ENCODE data around the gene ATR. TPM values are rescaled to one million over a fixed set of nuclear protein-coding genes. Genes with fewer than 3 reads are reported as not detected.
"Not testable (repeated sequence)": the region's sequence is repeated elsewhere in the genome, so short reads cannot be mapped to it uniquely, and the experiment has no call there.

ATR gene
- total RNA-seq, 2 experiments from 2014 or later = 24.5 to 24.7 TPM

DNA sequence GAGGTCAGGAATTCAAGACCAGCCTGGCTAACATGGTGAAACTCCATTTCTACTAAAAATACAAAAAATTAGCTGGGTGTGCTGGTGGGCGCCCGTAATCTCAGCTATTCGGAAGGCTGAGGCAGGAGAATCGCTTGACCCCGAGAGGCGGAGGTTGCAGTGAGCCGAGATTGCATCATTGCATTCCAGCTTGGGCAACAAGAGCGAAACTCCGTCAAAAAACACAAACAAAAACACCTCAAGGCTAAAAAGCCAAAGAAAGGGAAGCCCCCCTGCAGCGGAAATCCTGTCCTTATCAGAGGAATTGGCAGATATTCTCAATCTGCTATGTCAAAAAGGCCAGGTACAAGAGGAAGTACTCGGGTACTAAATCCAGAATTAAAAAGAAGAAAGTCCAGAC, 2.5 kb upstream of the ATR start:
- H3K27me3 Mint-ChIP-seq = peaks cover 18% of the 10 kb centered on the region

DNA sequence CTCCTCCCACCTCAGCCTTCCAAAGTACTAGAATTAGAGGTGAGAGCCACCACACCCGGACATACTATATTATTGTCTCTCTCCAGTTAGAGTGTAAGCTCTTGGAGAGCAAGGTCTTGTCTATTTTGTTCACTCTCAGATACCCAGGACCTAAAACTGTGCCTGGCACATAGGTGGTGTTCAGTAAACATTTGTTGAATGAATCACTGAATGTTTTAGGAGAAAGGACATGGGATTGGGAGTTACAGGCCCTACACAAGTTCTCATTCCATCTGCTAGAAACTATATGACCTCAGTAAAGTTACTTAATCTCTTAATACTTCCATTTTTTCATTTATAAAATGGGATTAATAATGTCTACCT, 1.5 kb upstream of the ATR start:
- H3K4me3 Mint-ChIP-seq = peak overlapping the region; percentile 98
- H3K27me3 Mint-ChIP-seq = peaks cover 17% of the 10 kb centered on the region
- peak overlapping the region; percentile 95 for H3K27ac Mint-ChIP-seq
- peaks cover 10% of the 10 kb centered on the region for H3K36me3 Mint-ChIP-seq (ENCODE audit: low read depth)
- no peak for DNase-seq
- ChIA-PET POLR2A (interaction anchor here (2.6 to 4.2 kb wide), 4 partner anchors 12 to 422 kb away, joined by 16 to 97 read pairs (median 42); partner anchors contain the start of genes PLS1, TRPC1, U2SURP and XRN1), CTCF (no interaction called here)
- peaks cover 37% of the 10 kb centered on the region for H3K4me1 Mint-ChIP-seq
- no peaks in the 10 kb centered on the region for H3K9me3 Mint-ChIP-seq

More for the DNA sequence above, 2.5 kb upstream of the ATR start:
- H3K4me3 Mint-ChIP-seq; H3K9me3 Mint-ChIP-seq; CTCF ChIA-PET; H3K27ac Mint-ChIP-seq; DNase-seq; H3K36me3 Mint-ChIP-seq (ENCODE audit: low read depth): not testable (repeated sequence)
- POLR2A ChIA-PET = interaction anchor here (4.1 kb wide), 1 partner anchor 420 kb away, joined by 43 read pairs; the partner anchor contains the start of gene U2SURP
- peaks cover 28% of the 10 kb centered on the region for H3K4me1 Mint-ChIP-seq

DNA sequence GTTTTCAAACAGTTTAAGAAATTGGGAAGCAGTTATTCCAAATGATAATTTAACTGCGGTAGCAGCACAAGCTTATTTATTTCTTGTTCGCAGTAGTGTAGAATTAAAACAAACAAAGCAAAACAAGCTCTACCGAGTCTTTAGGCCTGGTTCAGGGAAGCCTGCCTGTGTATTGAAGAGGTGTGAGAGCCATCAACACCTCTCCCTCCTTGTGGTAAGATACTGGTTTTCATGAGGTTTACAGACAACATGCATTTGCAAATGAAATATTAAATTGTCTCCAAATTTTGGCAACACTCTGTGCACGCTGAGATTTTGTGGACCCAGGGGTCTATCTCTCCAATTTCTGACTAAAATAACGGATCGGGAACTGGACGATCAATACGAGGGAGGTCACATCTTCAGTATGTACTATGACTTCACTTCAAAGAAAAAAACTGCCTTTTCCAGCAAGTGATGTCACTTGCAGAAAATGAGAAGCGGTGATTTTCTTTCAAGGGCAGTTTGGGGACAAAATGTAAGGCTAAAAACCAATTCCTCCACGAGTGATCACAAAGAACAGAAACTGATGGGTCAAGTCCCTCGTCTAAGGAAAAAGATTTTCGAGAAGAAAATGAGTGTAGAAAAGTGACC, 721 bp downstream of the ATR start:
- CTCF ChIA-PET = interaction anchor here (1.1 to 1.8 kb wide), 4 partner anchors 9 to 149 kb away, joined by 3 to 4 read pairs (median 4); partner anchors contain the start of gene TRPC1
- H3K27ac Mint-ChIP-seq = peak overlapping the region; percentile 95

DNA sequence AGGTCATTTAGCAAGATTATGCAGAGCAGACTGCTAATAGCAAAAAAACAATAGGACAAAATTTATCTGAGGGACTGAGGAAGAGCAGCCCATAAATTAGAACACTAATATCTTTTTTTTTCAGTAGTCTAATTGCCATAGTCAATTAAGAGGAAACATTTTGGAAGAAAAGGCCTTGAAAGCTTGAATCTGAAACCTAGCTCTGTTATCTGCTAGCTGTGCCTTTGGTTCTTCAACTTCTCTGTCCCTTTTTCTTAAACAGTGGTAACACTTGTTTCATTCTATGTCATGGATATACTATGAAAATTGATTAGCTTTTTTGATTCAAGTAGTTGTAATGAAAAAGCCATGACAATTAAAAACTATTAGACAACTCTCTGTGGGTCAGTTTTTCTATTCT, 1.7 kb downstream of the ATR start:
- H3K4me3 Mint-ChIP-seq = peak overlapping the region; percentile 98

More for the DNA sequence above, 721 bp downstream of the ATR start:
- Mint-ChIP-seq H3K9me3 (no peaks in the 10 kb centered on the region), H3K36me3 (ENCODE audit: low read depth) (peaks cover 13% of the 10 kb centered on the region), H3K27me3 (peaks cover 3% of the 10 kb centered on the region), H3K4me3 (peak overlapping the region; percentile 98), H3K4me1 (peaks cover 45% of the 10 kb centered on the region)
- DNase-seq = no peak
- POLR2A ChIA-PET = interaction anchor here (0.9 to 4.2 kb wide), 20 partner anchors 8 to 839 kb away, joined by 3 to 97 read pairs (median 4); partner anchors contain the start of genes PLS1, RNF7, TRPC1 and U2SURP

DNA sequence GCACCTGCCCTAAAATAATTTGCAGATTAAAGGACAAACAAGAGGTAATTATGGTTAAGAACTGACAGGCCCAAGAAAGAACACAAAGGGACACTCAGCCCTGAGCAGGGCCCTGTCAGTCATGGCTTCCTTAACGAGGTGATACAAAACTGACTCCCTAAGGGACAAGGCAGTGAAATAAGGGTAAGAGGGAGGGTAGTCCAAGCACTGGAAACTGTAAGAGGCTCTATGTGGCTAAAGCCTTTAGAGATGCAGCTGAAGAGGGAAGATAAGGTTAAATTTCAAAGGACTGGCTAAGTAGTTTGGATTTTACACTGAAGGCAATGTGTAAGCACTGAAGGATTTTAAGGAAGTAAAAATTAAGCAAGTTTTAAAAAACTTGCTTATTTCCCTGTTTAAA, 3.9 kb downstream of the ATR start:
- Mint-ChIP-seq H3K9me3 (no peaks in the 10 kb centered on the region), H3K27me3 (no peaks in the 10 kb centered on the region), H3K36me3 (ENCODE audit: low read depth) (peaks cover 22% of the 10 kb centered on the region), H3K4me1 (peaks cover 42% of the 10 kb centered on the region), H3K27ac (no peak overlapping the region), H3K4me3 (no peak overlapping the region)
- CTCF ChIA-PET = interaction anchor here (0.6 kb wide), 2 partner anchors 23 to 213 kb away, joined by 3 read pairs; no protein-coding TSS in a partner anchor
- POLR2A ChIA-PET = no interaction called here
- DNase-seq = no peak

More for the DNA sequence above, 1.7 kb downstream of the ATR start:
- Mint-ChIP-seq H3K4me1 (peaks cover 45% of the 10 kb centered on the region), H3K36me3 (ENCODE audit: low read depth) (peaks cover 13% of the 10 kb centered on the region), H3K27me3 (peaks cover 2% of the 10 kb centered on the region), H3K9me3 (no peaks in the 10 kb centered on the region), H3K27ac (no peak overlapping the region)
- DNase-seq = no peak
- ChIA-PET CTCF (interaction anchor here (1.1 to 1.8 kb wide), 2 partner anchors 10 to 147 kb away, joined by 4 read pairs; partner anchors contain the start of gene TRPC1), POLR2A (interaction anchor here (1.1 to 4.2 kb wide), 4 partner anchors 15 to 425 kb away, joined by 3 to 97 read pairs (median 42); partner anchors contain the start of genes PLS1, U2SURP and XRN1)

DNA sequence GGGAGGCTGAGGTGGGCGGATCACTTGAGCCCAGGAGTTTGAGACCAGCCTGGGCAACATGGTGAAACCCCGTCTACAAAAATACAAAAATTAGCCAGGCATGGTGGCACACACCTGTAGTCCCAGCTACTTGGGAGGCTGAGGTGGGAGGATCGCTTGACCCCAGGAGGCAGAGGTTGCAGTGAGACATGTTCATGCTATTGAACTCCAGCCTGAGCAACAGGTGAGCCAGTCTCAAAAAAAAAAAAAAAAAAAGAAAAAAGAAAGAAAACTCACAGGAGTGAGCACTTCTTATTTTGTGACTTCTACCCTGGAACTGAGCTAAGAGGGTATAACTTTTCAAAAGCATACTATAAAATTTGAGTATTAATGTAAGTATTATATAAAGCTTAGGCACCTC, 4.3 kb downstream of the ATR start:
- CTCF ChIA-PET = interaction anchor here (0.6 kb wide), 1 partner anchor 24 kb away, joined by 3 read pairs; no protein-coding TSS in a partner anchor
- H3K27me3 Mint-ChIP-seq, H3K4me3 Mint-ChIP-seq, H3K9me3 Mint-ChIP-seq, H3K27ac Mint-ChIP-seq, POLR2A ChIA-PET, DNase-seq: not testable (repeated sequence)
- Mint-ChIP-seq H3K4me1 (peaks cover 38% of the 10 kb centered on the region), H3K36me3 (ENCODE audit: low read depth) (peaks cover 22% of the 10 kb centered on the region)

DNA sequence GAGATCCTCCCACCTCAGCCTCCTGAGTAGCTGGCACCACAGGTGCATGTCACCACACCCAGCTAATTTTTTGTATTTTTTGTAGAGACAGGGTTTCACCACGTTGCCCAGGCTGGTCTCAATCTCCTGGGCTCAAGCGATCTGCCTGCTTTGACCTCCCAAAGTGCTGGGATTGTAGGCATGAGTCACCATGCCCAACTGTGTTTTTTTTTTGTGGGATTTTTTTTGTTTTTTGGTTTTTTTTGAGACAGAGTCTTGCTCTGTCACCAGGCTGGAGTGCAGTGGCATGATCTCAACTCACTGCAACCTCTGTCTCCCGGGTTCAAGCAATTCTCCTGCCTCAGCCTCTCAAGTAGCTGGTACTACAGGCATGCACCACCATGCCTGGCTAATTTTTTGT, 9.1 kb downstream of the ATR start:
- H3K4me1 Mint-ChIP-seq, H3K27me3 Mint-ChIP-seq, H3K4me3 Mint-ChIP-seq, CTCF ChIA-PET, H3K27ac Mint-ChIP-seq, H3K9me3 Mint-ChIP-seq, DNase-seq: not testable (repeated sequence)
- POLR2A ChIA-PET = interaction anchor here (1.9 kb wide), 1 partner anchor 9 kb away, joined by 12 read pairs; the partner anchor contains the start of gene ATR
- H3K36me3 Mint-ChIP-seq (ENCODE audit: low read depth) = peaks cover 26% of the 10 kb centered on the region

DNA sequence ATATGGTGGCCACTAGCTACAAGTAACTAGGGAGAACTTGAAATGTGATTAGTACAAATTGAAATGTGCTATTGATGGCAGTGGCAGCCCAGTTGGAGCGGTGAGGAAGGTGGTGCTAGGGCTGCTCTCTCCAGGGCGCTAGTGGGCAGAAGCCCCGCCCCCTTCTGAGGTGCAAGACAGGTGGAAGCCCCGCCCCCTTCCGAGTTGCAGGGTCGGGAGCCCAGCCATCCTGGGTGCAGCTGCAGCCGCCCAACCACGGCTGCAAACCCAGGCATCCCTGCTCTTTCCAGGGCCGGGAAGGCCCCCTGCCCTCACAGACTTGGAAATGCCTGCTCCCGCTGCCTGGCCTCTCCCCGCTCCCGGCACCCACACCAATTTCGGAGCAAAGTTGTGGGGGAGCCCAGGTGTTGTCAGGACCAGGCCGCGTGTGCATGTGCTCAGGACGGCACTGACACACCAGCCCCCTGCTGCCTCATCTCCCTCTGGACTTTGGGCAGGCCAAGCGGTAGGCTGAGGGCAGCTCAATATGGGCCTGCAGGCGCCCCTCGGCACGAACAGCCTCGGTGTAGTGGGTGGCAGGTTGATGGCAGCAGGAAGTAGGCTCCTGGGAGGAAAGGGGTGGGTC, 10.0 kb downstream of the ATR start:
- peaks cover 29% of the 10 kb centered on the region for H3K36me3 Mint-ChIP-seq (ENCODE audit: low read depth)
- H3K4me1 Mint-ChIP-seq = peaks cover 9% of the 10 kb centered on the region
- H3K4me3 Mint-ChIP-seq = no peak overlapping the region
- ChIA-PET POLR2A (interaction anchor here (1.9 kb wide), 1 partner anchor 10 kb away, joined by 12 read pairs; the partner anchor contains the start of gene ATR), CTCF (no interaction called here)
- no peak overlapping the region for H3K27ac Mint-ChIP-seq
- no peaks in the 10 kb centered on the region for H3K27me3 Mint-ChIP-seq
- no peak for DNase-seq
- H3K9me3 Mint-ChIP-seq = no peaks in the 10 kb centered on the region

DNA sequence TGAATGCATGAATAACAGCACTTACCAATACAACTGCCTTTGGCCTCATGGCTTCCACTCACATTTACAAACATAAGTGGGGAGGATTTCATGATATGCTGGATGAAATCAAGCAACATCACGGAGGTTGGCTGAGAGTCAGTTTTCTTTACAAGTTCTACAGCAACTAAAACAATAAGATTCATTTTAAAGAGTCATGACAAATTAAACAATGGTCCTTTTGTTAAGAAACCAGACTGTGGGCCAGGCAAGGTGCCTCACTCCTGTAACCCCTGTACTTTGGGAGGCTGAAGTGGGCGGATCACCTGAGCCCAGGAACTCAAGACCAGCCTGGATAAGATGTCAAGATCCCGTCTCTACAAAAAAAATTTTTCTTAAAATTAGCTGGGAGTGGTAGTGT, 12.4 kb downstream of the ATR start:
- Mint-ChIP-seq H3K9me3 (no peaks in the 10 kb centered on the region), H3K4me1 (peaks cover 10% of the 10 kb centered on the region), H3K27ac (no peak overlapping the region), H3K36me3 (ENCODE audit: low read depth) (peaks cover 43% of the 10 kb centered on the region), H3K27me3 (no peaks in the 10 kb centered on the region), H3K4me3 (no peak overlapping the region)
- DNase-seq = no peak
- ChIA-PET POLR2A (interaction anchor here (0.6 kb wide), 1 partner anchor 195 kb away, joined by 3 read pairs; no protein-coding TSS in a partner anchor), CTCF (no interaction called here)

DNA sequence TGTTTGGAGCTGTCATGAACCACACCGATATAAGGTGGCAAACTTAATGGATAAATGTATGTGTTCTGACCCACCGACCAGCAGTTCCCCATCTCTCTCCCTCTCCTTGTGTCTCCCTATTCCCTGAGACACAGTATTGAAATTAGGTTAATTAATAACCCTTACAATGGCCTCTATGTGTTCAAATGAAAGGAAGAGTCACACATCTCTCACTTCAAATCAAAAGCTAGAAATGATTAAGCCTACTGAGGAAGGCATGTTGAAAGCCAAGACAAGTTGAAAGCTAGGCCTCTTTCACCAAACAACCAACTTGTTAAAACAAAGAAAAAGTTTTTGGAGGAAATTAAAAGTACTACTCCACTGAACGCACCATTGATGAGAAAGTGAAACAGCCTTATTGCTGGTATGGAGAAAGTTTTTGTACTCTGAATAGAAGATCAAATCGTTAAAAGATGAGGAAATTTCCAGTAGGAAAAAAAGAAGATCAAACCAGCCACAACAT, 15.0 kb downstream of the ATR start:
- peak overlapping the region; percentile 3 for H3K27ac Mint-ChIP-seq
- DNase-seq = no peak
- ChIA-PET POLR2A (interaction anchor here (1.1 kb wide), 1 partner anchor 15 kb away, joined by 6 read pairs; the partner anchor contains the start of gene ATR), CTCF (no interaction called here)
- peaks cover 9% of the 10 kb centered on the region for H3K4me1 Mint-ChIP-seq
- no peak overlapping the region for H3K4me3 Mint-ChIP-seq
- no peaks in the 10 kb centered on the region for H3K27me3 Mint-ChIP-seq
- no peaks in the 10 kb centered on the region for H3K9me3 Mint-ChIP-seq
- H3K36me3 Mint-ChIP-seq (ENCODE audit: low read depth) = peaks cover 39% of the 10 kb centered on the region

DNA sequence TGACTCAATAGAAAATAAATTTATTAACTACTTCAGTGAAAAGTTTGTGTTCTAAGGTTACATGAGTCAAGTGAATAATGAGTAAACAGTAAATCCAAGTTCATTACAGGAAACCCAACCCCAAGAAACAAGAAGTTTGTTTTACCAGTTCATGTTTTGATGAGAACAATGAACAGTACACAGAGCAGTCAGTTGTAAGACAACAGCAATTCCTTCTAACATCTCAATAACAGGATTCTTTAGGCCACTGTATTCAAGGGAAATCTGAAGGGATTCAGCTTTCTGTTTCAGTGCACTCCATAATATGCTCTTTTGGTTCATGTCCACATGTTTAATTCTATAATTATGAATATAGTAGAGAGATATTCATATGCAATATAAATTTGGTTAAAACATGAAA, 18.4 kb downstream of the ATR start:
- no peak overlapping the region for H3K4me3 Mint-ChIP-seq
- peaks cover 45% of the 10 kb centered on the region for H3K36me3 Mint-ChIP-seq (ENCODE audit: low read depth)
- ChIA-PET CTCF (interaction anchor here (1.4 kb wide), 1 partner anchor 27 kb away, joined by 3 read pairs; no protein-coding TSS in a partner anchor), POLR2A (no interaction called here)
- DNase-seq = no peak
- no peak overlapping the region for H3K27ac Mint-ChIP-seq
- no peaks in the 10 kb centered on the region for H3K27me3 Mint-ChIP-seq
- H3K9me3 Mint-ChIP-seq = no peaks in the 10 kb centered on the region
- peaks cover 7% of the 10 kb centered on the region for H3K4me1 Mint-ChIP-seq

DNA sequence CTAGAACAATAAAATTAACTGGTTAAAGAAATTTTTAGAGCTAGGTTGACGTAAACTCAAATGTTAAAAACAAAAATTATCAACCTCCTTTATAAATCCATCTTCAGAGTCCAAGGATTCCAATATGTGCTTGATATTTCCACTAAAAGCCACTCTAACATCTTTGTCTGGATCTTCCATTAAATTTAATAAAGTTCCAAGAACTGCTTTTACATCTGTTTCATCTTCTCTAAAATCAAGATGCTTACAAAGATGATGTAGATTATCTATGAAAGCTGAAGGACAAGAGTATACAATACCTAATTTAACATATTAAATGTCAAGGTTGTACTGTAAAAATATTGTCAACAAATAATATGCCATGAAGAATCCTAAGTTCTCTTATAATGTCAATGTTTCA, 24.8 kb downstream of the ATR start:
- Mint-ChIP-seq H3K9me3 (peaks cover 3% of the 10 kb centered on the region), H3K4me3 (no peak overlapping the region), H3K27me3 (no peaks in the 10 kb centered on the region), H3K4me1 (no peaks in the 10 kb centered on the region), H3K36me3 (ENCODE audit: low read depth) (peaks cover 54% of the 10 kb centered on the region), H3K27ac (no peak overlapping the region)
- POLR2A ChIA-PET = interaction anchor here (1.4 kb wide), 1 partner anchor 25 kb away, joined by 4 read pairs; the partner anchor contains the start of gene ATR
- CTCF ChIA-PET = no interaction called here
- no peak for DNase-seq

DNA sequence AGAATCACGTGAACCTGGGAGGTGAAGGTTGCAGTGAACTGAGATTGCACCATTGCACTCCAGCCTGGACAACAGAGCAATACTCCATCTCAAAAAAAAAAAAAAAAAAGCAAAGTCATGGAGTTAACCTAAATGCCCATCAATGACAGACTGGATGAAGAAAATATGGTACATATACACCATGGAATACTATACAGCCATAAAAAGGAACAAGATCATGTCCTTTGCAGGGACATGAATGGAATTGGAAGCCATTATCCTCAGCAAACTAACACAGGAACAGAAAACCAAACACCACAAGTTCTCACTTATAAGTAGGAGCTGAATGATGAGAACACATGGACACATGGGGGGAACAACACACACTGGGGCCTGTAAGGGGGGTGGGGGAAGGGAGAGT, 26.0 kb downstream of the ATR start:
- CTCF ChIA-PET, H3K9me3 Mint-ChIP-seq, H3K27me3 Mint-ChIP-seq, DNase-seq, H3K4me1 Mint-ChIP-seq, H3K4me3 Mint-ChIP-seq, H3K27ac Mint-ChIP-seq, POLR2A ChIA-PET: not testable (repeated sequence)
- peaks cover 56% of the 10 kb centered on the region for H3K36me3 Mint-ChIP-seq (ENCODE audit: low read depth)
